Transverse colon (tissue), 4 donors: ENCODE results near the gene MTFR2. TPM values are rescaled to one million over a fixed set of nuclear protein-coding genes. Genes with fewer than 3 reads are reported as not detected.

ENCODE experiments used
- DNase-seq: peaks from one replicate; pipeline ENCODE4 v3.0.0-alpha.2; 2019
- H3K27ac ChIP-seq, 4 donors: fragments of 200-600 bp; sonication (generic); 2 replicates each; pipeline ENCODE4 v1.5.1; 2016 to 2018; ENCODE audit warnings: inconsistent platforms in 4 of 4
- H3K27me3 ChIP-seq: fragments of 200-600 bp; sonication (generic); 2 replicates; pipeline ENCODE4 v1.5.1; 2017; ENCODE audit warnings: inconsistent platforms
- H3K36me3 ChIP-seq, 4 donors: fragments of 200-600 bp; sonication (generic); 2 replicates each; pipeline ENCODE4 v1.5.1; 2017 to 2019; ENCODE audit warnings: inconsistent platforms in 4 of 4
- H3K4me1 ChIP-seq, 4 donors: fragments of 200-600 bp; sonication (generic); 2 replicates each; pipeline ENCODE4 v1.5.1; 2017 to 2020; ENCODE audit warnings: inconsistent platforms in 4 of 4
- H3K4me3 ChIP-seq, 4 donors: fragments of 200-600 bp; sonication (generic); 1 replicate in 1 of 4; 2 replicates in 3 of 4; pipeline versions ENCODE4 v1.5.1 to v1.6.1; 2017 to 2019; ENCODE audit warnings: inconsistent platforms in 4 of 4
- H3K9me3 ChIP-seq, 2 donors: fragments of 200-600 bp; sonication (generic); 2 replicates each; pipeline ENCODE4 v1.5.1; 2017 to 2019; ENCODE audit warnings: inconsistent platforms in 2 of 2
- CTCF ChIP-seq, 5 experiments: fragments of 200-600 bp in 3 of 5; fragments of 450-650 bp in 2 of 5; sonication (generic) in 3 of 5; IDR thresholded peaks; 1 replicate in 2 of 5; 2 replicates in 3 of 5; pipeline ENCODE4 v1.5.1; 2016 to 2017; ENCODE audit warnings: antibody characterized with exemption in 5 of 5, inconsistent platforms in 3 of 5, mild to moderate bottlenecking in 2 of 5, moderate library complexity in 1 of 5
- EP300 ChIP-seq: sonication (generic); formaldehyde crosslinking; IDR thresholded peaks from one replicate; pipeline ENCODE4 v1.6.1; 2017; ENCODE audit warnings: antibody characterized with exemption, low read depth
- POLR2A ChIP-seq: fragments of 450-650 bp; IDR thresholded peaks from one replicate; pipeline ENCODE4 v1.6.1; 2016; ENCODE audit warnings: antibody characterized with exemption, mild to moderate bottlenecking, moderate library complexity
- POLR2AphosphoS5 ChIP-seq, 3 donors: sonication (generic); formaldehyde crosslinking; IDR thresholded peaks; one replicate each; pipeline ENCODE4 v1.6.1; 2016; ENCODE audit warnings: antibody characterized with exemption in 3 of 3
- WGBS, 2 donors: methylation state at CpG; one replicate each; pipeline ENCODE4 v1.1.5; 2018; ENCODE audit warnings: low coverage in 1 of 2; 5-methylcytosine and 5-hydroxymethylcytosine counted together
- in situ Hi-C, 4 donors: fragments of 200-750 bp; cut with MboI; loops; one replicate each; pipeline versions ENCODE4 v1.15.0 to v1.15.1; 2017; ENCODE audit warnings: low sequenced_read_pairs in 3 of 4, low pct_ligation_motif_present in 1 of 4, low pct_unique_long_range_greater_than_20kb in 1 of 4
- intact Hi-C: fragments of 100-400 bp; cut with DNase I; formaldehyde crosslinking; loops from one replicate; pipeline ENCODE4 v1.15.1; 2023; ENCODE audit warnings: low total_unique reads
- total RNA-seq, 4 donors: library from RNA; depleted of rRNA; stranded (reverse); fragments of >200 nt; gene quantifications; one replicate each; pipeline ENCODE4 v1.1.0, GENCODE V29; 2016

The MTFR2 gene
- total RNA-seq, 4 donors from 2014 or later = 0.68 to 5.8 (median 1.4) TPM; not detected in 1

GRCh38 chr6:136184738-136185137 is 65.4 kb downstream of the MTFR2 start:
- in situ Hi-C loops (no loop called here), intact Hi-C loops (no loop called here)
- Histone ChIP-seq H3K36me3 (no peaks in the 10 kb centered on the region), H3K4me1 (no peaks in the 10 kb centered on the region), H3K27me3 (no peaks in the 10 kb centered on the region), H3K27ac (no peak overlapping the region), H3K4me3 (no peak overlapping the region), H3K9me3 (no peaks in the 10 kb centered on the region)
- TF ChIP-seq CTCF (IDR thresholded peaks at IDR 0.05) (no peak), POLR2AphosphoS5 (IDR thresholded peaks at IDR 0.05) (no peak), EP300 (no peak), POLR2A (no peak)
- DNase-seq = no peak
- WGBS, 2 donors = 62% methylated on average over 1 of the region's 1 CpG; no CpG with 5 or more reads in 1 of the 2 donors

- Histone ChIP-seq H3K4me1 (no peaks in the 10 kb centered on the region), H3K9me3 (no peaks in the 10 kb centered on the region), H3K36me3 (no peaks in the 10 kb centered on the region), H3K27ac (no peak overlapping the region), H3K4me3 (no peak overlapping the region), H3K27me3 (no peaks in the 10 kb centered on the region)
- DNase-seq = no peak
- 68 to 78% methylated on average over 1 of the region's 1 CpG for WGBS, 2 donors
- TF ChIP-seq EP300 (no peak), CTCF (IDR thresholded peaks at IDR 0.05) (no peak), POLR2AphosphoS5 (IDR thresholded peaks at IDR 0.05) (no peak), POLR2A (no peak)
- in situ Hi-C loops = no loop called here
- intact Hi-C loops = no loop called here
Observed at GRCh38 chr6:136181861-136182260, 68.2 kb downstream of the MTFR2 start.

- intact Hi-C loops = no loop called here
- 81 to 88% methylated on average over 1 of the region's 1 CpG for WGBS, 2 donors
Observed at GRCh38 chr6:136181512-136181833, 68.6 kb downstream of the MTFR2 start.

More at GRCh38 chr6:136181512-136181833, 68.6 kb downstream of the MTFR2 start:
- H3K4me1 ChIP-seq = no peaks in the 10 kb centered on the region
- in situ Hi-C loops = no loop called here
- no peak for DNase-seq
- TF ChIP-seq POLR2AphosphoS5 (IDR thresholded peaks at IDR 0.05) = no peak
- TF ChIP-seq POLR2A = no peak
- no peak for TF ChIP-seq CTCF (IDR thresholded peaks at IDR 0.05)
- TF ChIP-seq EP300 = no peak
- no peak overlapping the region for H3K4me3 ChIP-seq
- H3K36me3 ChIP-seq = no peaks in the 10 kb centered on the region
- no peaks in the 10 kb centered on the region for H3K27me3 ChIP-seq
- H3K9me3 ChIP-seq = no peaks in the 10 kb centered on the region
- H3K27ac ChIP-seq = no peak overlapping the region

Other genes with a start within 250 kb of the MTFR2 start
- gene BCLAF1, start 39.5 kb upstream of the MTFR2 start, total RNA-seq = 100 to 1,000 TPM in 3 of 4 donors, 10 to 100 TPM in 1; 88.7 to 495 (median 174) TPM